ENCODE results near the gene MYH14. TPM values are rescaled to one million over a fixed set of nuclear protein-coding genes. Genes with fewer than 3 reads are reported as not detected.

MYH14 gene
- total and polyA plus RNA-seq, 2 of the 8 experiments (the other 6 are each of a cell fraction or from before 2014, with no cell fraction given), result 17.3 to 28.6 TPM

GRCh38 chr19:50192463-50193211, 10.8 kb upstream of the MYH14 start:
- no peak overlapping the region for H3K56ac ChIP-seq (replicated peaks; ENCODE audit: insufficient read length, low read depth, low read length)
- no peaks in the 10 kb centered on the region for H3K4me1 ChIP-seq (replicated peaks in 1 of 4; ENCODE audit: control insufficient read depth in 3 of 4, insufficient read depth in 4 of 4, low read length in 3 of 4)
- H4K91ac ChIP-seq (replicated peaks; ENCODE audit: insufficient read length, low read length), result no peak overlapping the region
- CTCF ChIA-PET (ENCODE audit: partially characterized antibody), result interaction anchor here (0.7 to 1.7 kb wide), 4 partner anchors 18 to 81 kb away, joined by 3 to 5 read pairs (median 4); no protein-coding TSS in a partner anchor
- no peak overlapping the region for H3K4me2 ChIP-seq (ENCODE audit: insufficient read depth in 1 of 2, low read depth in 2 of 2, low read length in 2 of 2)
- H3K14ac ChIP-seq (ENCODE audit: insufficient read length), result no peak overlapping the region
- H3K79me2 ChIP-seq (ENCODE audit: control insufficient read depth in 1 of 2, insufficient read depth in 2 of 2, low read length in 2 of 2), result no peaks in the 10 kb centered on the region
- no peak for FAIRE-seq
- peaks cover 0 to 3% of the 10 kb centered on the region in 2 experiments; a peak in 1 of 4 replicates for H3K9me3 ChIP-seq (ENCODE audit: insufficient read depth in 2 of 2, low read depth in 1 of 2, low read length in 1 of 2)
- H2AK5ac ChIP-seq (ENCODE audit: low read depth, low read length), result no peak overlapping the region
- DNase-seq (ENCODE audit: low read depth in 1 of 2, low spot score in 2 of 2), result no peak
- H3K27me3 ChIP-seq (replicated peaks in 1 of 4; ENCODE audit: control insufficient read depth in 3 of 4, extremely low read depth in 1 of 4, insufficient read depth in 3 of 4, low read length in 3 of 4), result no peaks in the 10 kb centered on the region; a peak in 1 of 7 replicates
- no peak overlapping the region for H4K5ac ChIP-seq (ENCODE audit: insufficient read length, low read depth, low read length)
- no peak overlapping the region for H2BK12ac ChIP-seq (ENCODE audit: low read depth, low read length)
- H4K20me1 ChIP-seq (replicated peaks in 1 of 2; ENCODE audit: control insufficient read depth in 1 of 2, insufficient read depth in 2 of 2, low read length in 2 of 2), result no peaks in the 10 kb centered on the region
- H3K9ac ChIP-seq (replicated peaks in 1 of 4; ENCODE audit: extremely low read depth in 1 of 4, low read depth in 3 of 4, low read length in 3 of 4), result no peak overlapping the region
- H3K4ac ChIP-seq (replicated peaks; ENCODE audit: insufficient read length, low read depth, low read length), result no peak overlapping the region
- H3K27ac ChIP-seq (ENCODE audit: low read depth, low read length), result no peak overlapping the region
- H3K18ac ChIP-seq (ENCODE audit: extremely low read depth, low read length), result no peak overlapping the region
- peaks cover 4% of the 10 kb centered on the region; the same call in 1 of the 2 replicates for H3K23me2 ChIP-seq (ENCODE audit: low read depth, low read length)
- no peak overlapping the region for H2BK20ac ChIP-seq (ENCODE audit: low read length)
- no peak overlapping the region for H2AFZ ChIP-seq (ENCODE audit: low read length)
- no peak overlapping the region for H2BK5ac ChIP-seq (ENCODE audit: low read depth, low read length)
- POLR2A ChIA-PET (ENCODE audit: partially characterized antibody), result interaction anchor here (1.6 kb wide), 1 partner anchor 11 kb away, joined by 7 read pairs; the partner anchor contains the start of gene MYH14
- no peak overlapping the region for H3K4me3 ChIP-seq (ENCODE audit: extremely low read depth in 1 of 4, insufficient read depth in 2 of 4, low read depth in 3 of 4, low read length in 4 of 4)
- 82% methylated on average over 13 of the region's 13 CpGs; no CpG with 5 or more reads in 1 of the 2 experiments for WGBS, 2 experiments (ENCODE audit: extremely low coverage in 1 of 2, insufficient coverage in 1 of 2, insufficient read length in 1 of 2, insufficient replicate concordance in 2 of 2, low coverage in 1 of 2, low lambda C conversion rate in 2 of 2, missing lambda C conversion rate in 1 of 2)
- no peak overlapping the region for H2BK120ac ChIP-seq (replicated peaks; ENCODE audit: low read depth, low read length)
- no peak overlapping the region for H3K23ac ChIP-seq (ENCODE audit: insufficient read length)
- H3K79me1 ChIP-seq (ENCODE audit: low read depth, low read length), result no peaks in the 10 kb centered on the region
- H2BK15ac ChIP-seq (ENCODE audit: low read length), result no peak overlapping the region
- no peaks in the 10 kb centered on the region for H3K36me3 ChIP-seq (ENCODE audit: control insufficient read depth in 2 of 4, insufficient read depth in 4 of 4, low read length in 3 of 4)
- H4K8ac ChIP-seq (ENCODE audit: extremely low read depth, insufficient read depth, low read length), result no peak overlapping the region
- no peak for TF ChIP-seq TBP (IDR thresholded peaks at IDR 0.05; ENCODE audit: low read depth, low read length)
